H1 (cell line): Measurements from ENCODE around the gene TEF. TPM values are rescaled to one million over a fixed set of nuclear protein-coding genes. Genes with fewer than 3 reads are reported as not detected.

Experiments
- CTCF ChIA-PET: fragments of 300-600 bp; sonication (Branson Sonifier 250); formaldehyde crosslinking; loops from one replicate; lab custom pipeline; 2021; ENCODE audit not compliant: partially characterized antibody; lab: Charles Lee
- POLR2A ChIA-PET: fragments of 300-600 bp; sonication (Branson Sonifier 250); formaldehyde crosslinking; loops from one replicate; lab custom pipeline; 2021; ENCODE audit warnings: inconsistent platforms; ENCODE audit not compliant: partially characterized antibody; lab: Charles Lee
- DNase-seq, 2 experiments: peaks; one replicate each; pipeline versions ENCODE4 v3.0.0 to v3.0.0-alpha.2; 2010 to 2022; ENCODE audit warnings: low spot score in 2 of 2, low read depth in 1 of 2, mixed read lengths in 1 of 2
- FAIRE-seq: peaks from 2 replicates; lab custom pipeline; 2011; peaks lifted over from hg19 to GRCh38; lab: Jason Lieb, UNC
- H2AFZ ChIP-seq: 2 replicates; pipeline ENCODE4 v1.8.1; 2012; ENCODE audit warnings: low read length, inconsistent platforms
- H2AK5ac ChIP-seq: 2 replicates; pipeline ENCODE4 v1.6.1; 2013; ENCODE audit warnings: low read depth, low read length
- H2BK120ac ChIP-seq: replicated peaks from 2 replicates; pipeline ENCODE3; 2013; ENCODE audit warnings: low read depth, low read length, inconsistent platforms
- H2BK12ac ChIP-seq: 2 replicates; pipeline ENCODE4 v1.6.1; 2013; ENCODE audit warnings: low read depth, low read length
- H2BK15ac ChIP-seq: 2 replicates; pipeline ENCODE4 v1.6.1; 2013; ENCODE audit warnings: low read length
- H2BK20ac ChIP-seq: 2 replicates; pipeline ENCODE4 v1.6.1; 2013; ENCODE audit warnings: low read length
- H2BK5ac ChIP-seq: 2 replicates; pipeline ENCODE4 v1.6.1; 2013; ENCODE audit warnings: low read depth, low read length
- H3K14ac ChIP-seq: 2 replicates; pipeline ENCODE4 v1.6.1; 2013; ENCODE audit warnings: inconsistent platforms; ENCODE audit not compliant: insufficient read length
- H3K18ac ChIP-seq: 2 replicates; pipeline ENCODE4 v1.6.1; 2013; ENCODE audit warnings: low read length; ENCODE audit errors: extremely low read depth
- H3K23ac ChIP-seq: 2 replicates; pipeline ENCODE4 v1.6.1; 2013; ENCODE audit warnings: inconsistent platforms; ENCODE audit not compliant: insufficient read length
- H3K23me2 ChIP-seq: 2 replicates; pipeline ENCODE4 v1.6.1; 2013; ENCODE audit warnings: low read depth, low read length
- H3K27ac ChIP-seq: 2 replicates; pipeline ENCODE4 v1.6.1; 2011; ENCODE audit warnings: low read depth, low read length, inconsistent platforms
- H3K27me3 ChIP-seq, 4 experiments: replicated peaks in 1 of 4; 1 replicate in 1 of 4; 2 replicates in 3 of 4; pipeline versions ENCODE4 v1.6.1 to v1.8.1; 2011 to 2013; ENCODE audit warnings: low read length in 3 of 4, mild to moderate bottlenecking in 3 of 4, inconsistent platforms in 2 of 4, mixed read lengths in 2 of 4, moderate library complexity in 1 of 4; ENCODE audit not compliant: control insufficient read depth in 3 of 4, insufficient read depth in 3 of 4; ENCODE audit errors: extremely low read depth in 1 of 4
- H3K36me3 ChIP-seq, 4 experiments: 2 replicates each; pipeline versions ENCODE4 v1.6.1 to v1.8.1; 2011 to 2013; ENCODE audit warnings: mild to moderate bottlenecking in 4 of 4, low read length in 3 of 4, moderate library complexity in 2 of 4, control low read depth in 1 of 4, inconsistent platforms in 1 of 4; ENCODE audit not compliant: insufficient read depth in 4 of 4, control insufficient read depth in 2 of 4
- H3K4ac ChIP-seq: replicated peaks from 2 replicates; pipeline ENCODE3; 2013; ENCODE audit warnings: low read length, low read depth, mixed read lengths, inconsistent platforms; ENCODE audit not compliant: insufficient read length
- H3K4me1 ChIP-seq, 4 experiments: replicated peaks in 1 of 4; 1 replicate in 1 of 4; 2 replicates in 3 of 4; pipeline versions ENCODE4 v1.6.1 to v1.8.1; 2011 to 2013; ENCODE audit warnings: low read length in 3 of 4, inconsistent platforms in 2 of 4, mixed read lengths in 1 of 4; ENCODE audit not compliant: insufficient read depth in 4 of 4, control insufficient read depth in 3 of 4
- H3K4me2 ChIP-seq, 2 experiments: 2 replicates each; pipeline versions ENCODE4 v1.6.1 to v1.8.1; 2011 to 2013; ENCODE audit warnings: low read depth in 2 of 2, low read length in 2 of 2, control low read depth in 1 of 2, inconsistent platforms in 1 of 2, mild to moderate bottlenecking in 1 of 2; ENCODE audit not compliant: insufficient read depth in 1 of 2
- H3K4me3 ChIP-seq, 4 experiments: fragments of 200-600, 300-600 bp in 1 of 4; sonication (generic), shearing (Covaris generic), sonication (Bioruptor Twin) in 1 of 4; 2 replicates each; pipeline versions ENCODE4 v1.5.1 to v1.8.1; 2011 to 2016; ENCODE audit warnings: low read length in 4 of 4, low read depth in 3 of 4, control low read depth in 2 of 4, inconsistent platforms in 2 of 4, mild to moderate bottlenecking in 2 of 4, mixed read lengths in 1 of 4, moderate library complexity in 1 of 4; ENCODE audit not compliant: insufficient read depth in 2 of 4; ENCODE audit errors: extremely low read depth in 1 of 4
- H3K56ac ChIP-seq: replicated peaks from 2 replicates; pipeline ENCODE3; 2013; ENCODE audit warnings: low read depth, mild to moderate bottlenecking, mixed read lengths, low read length, inconsistent platforms; ENCODE audit not compliant: insufficient read length
- H3K79me1 ChIP-seq: 2 replicates; pipeline ENCODE4 v1.6.1; 2013; ENCODE audit warnings: low read depth, low read length, control low read depth
- H3K79me2 ChIP-seq, 2 experiments: 2 replicates each; pipeline versions ENCODE4 v1.6.1 to v1.8.1; 2012 to 2013; ENCODE audit warnings: low read length in 2 of 2, mild to moderate bottlenecking in 2 of 2, inconsistent platforms in 1 of 2; ENCODE audit not compliant: insufficient read depth in 2 of 2, control insufficient read depth in 1 of 2
- H3K9ac ChIP-seq, 4 experiments: replicated peaks in 1 of 4; 1 replicate in 1 of 4; 2 replicates in 3 of 4; pipeline versions ENCODE4 v1.6.1 to v1.8.1; 2011 to 2013; ENCODE audit warnings: low read depth in 3 of 4, low read length in 3 of 4, control low read depth in 2 of 4, mild to moderate bottlenecking in 2 of 4, moderate library complexity in 2 of 4, inconsistent platforms in 1 of 4; ENCODE audit errors: extremely low read depth in 1 of 4
- H3K9me3 ChIP-seq, 2 experiments: 2 replicates each; pipeline versions ENCODE4 v1.6.1 to v1.8.1; 2012 to 2013; ENCODE audit warnings: mild to moderate bottlenecking in 2 of 2, moderate library complexity in 2 of 2, control low read depth in 1 of 2, inconsistent platforms in 1 of 2, low read depth in 1 of 2, low read length in 1 of 2, mixed read lengths in 1 of 2; ENCODE audit not compliant: insufficient read depth in 2 of 2
- H4K20me1 ChIP-seq, 2 experiments: replicated peaks in 1 of 2; 2 replicates each; pipeline versions ENCODE3 to v1.8.1; 2011 to 2013; ENCODE audit warnings: inconsistent platforms in 2 of 2, low read length in 2 of 2, mild to moderate bottlenecking in 1 of 2; ENCODE audit not compliant: insufficient read depth in 2 of 2, control insufficient read depth in 1 of 2
- H4K5ac ChIP-seq: 2 replicates; pipeline ENCODE4 v1.6.1; 2013; ENCODE audit warnings: low read length, low read depth, mixed read lengths, inconsistent platforms; ENCODE audit not compliant: insufficient read length
- H4K8ac ChIP-seq: 2 replicates; pipeline ENCODE4 v1.8.0; 2013; ENCODE audit warnings: mild to moderate bottlenecking, moderate library complexity, low read length, inconsistent platforms; ENCODE audit not compliant: insufficient read depth; ENCODE audit errors: extremely low read depth
- H4K91ac ChIP-seq: replicated peaks from 2 replicates; pipeline ENCODE3; 2013; ENCODE audit warnings: low read length, mixed read lengths, inconsistent platforms; ENCODE audit not compliant: insufficient read length
- ATF2 ChIP-seq: IDR thresholded peaks from 2 replicates; pipeline ENCODE4 v1.6.1; 2012; ENCODE audit warnings: low read length, inconsistent platforms
- CEBPB ChIP-seq: IDR thresholded peaks from 2 replicates; pipeline ENCODE4 v1.6.1; 2012; ENCODE audit warnings: low read depth, low read length
- CHD2 ChIP-seq: IDR thresholded peaks from 2 replicates; pipeline ENCODE4 v1.6.1; 2012; ENCODE audit warnings: low read length, improper control_type of control experiment
- CTBP2 ChIP-seq: IDR thresholded peaks from 2 replicates; pipeline ENCODE4 v1.7.0; 2011; ENCODE audit warnings: borderline replicate concordance, mild to moderate bottlenecking, moderate library complexity, mixed read lengths, low read length; ENCODE audit not compliant: insufficient read depth, insufficient read length
- FOSL1 ChIP-seq: IDR thresholded peaks from 2 replicates; pipeline ENCODE4 v1.6.1; 2011; ENCODE audit warnings: mild to moderate bottlenecking, low read depth, low read length, moderate library complexity; ENCODE audit not compliant: insufficient read depth
- GABPA ChIP-seq: IDR thresholded peaks from 2 replicates; pipeline ENCODE4 v1.6.1; 2011; ENCODE audit warnings: mild to moderate bottlenecking, low read length, moderate library complexity, borderline replicate concordance; ENCODE audit not compliant: insufficient read depth
- KDM1A ChIP-seq: fragments of 200-600, 300-600 bp; sonication (generic); IDR thresholded peaks from 2 replicates; pipeline ENCODE4 v1.7.1; 2016; ENCODE audit warnings: mild to moderate bottlenecking, low read length, borderline replicate concordance
- RNF2 ChIP-seq: fragments of 200-900, 300-1000 bp; sonication (generic); IDR thresholded peaks from 2 replicates; pipeline ENCODE4 v1.7.1; 2016; ENCODE audit warnings: borderline replicate concordance, low read depth, mild to moderate bottlenecking, antibody characterized with exemption, low read length; ENCODE audit not compliant: poor library complexity, severe bottlenecking; ENCODE audit errors: missing control alignments
- TEAD4 ChIP-seq: IDR thresholded peaks from 2 replicates; pipeline ENCODE4 v1.6.1; 2012; ENCODE audit warnings: low read depth, low read length, inconsistent platforms, mixed read lengths
- WGBS, 2 experiments: shearing (Covaris generic) in 1 of 2; methylation state at CpG; one replicate each; pipeline versions ENCODE4 v1.1.6 to v1.1.7; 2013 to 2015; ENCODE audit warnings: low lambda C conversion rate in 2 of 2, mixed read lengths in 2 of 2, inconsistent platforms in 1 of 2, low coverage in 1 of 2, missing lambda C conversion rate in 1 of 2; ENCODE audit not compliant: insufficient replicate concordance in 2 of 2, insufficient coverage in 1 of 2, insufficient read length in 1 of 2; ENCODE audit errors: extremely low coverage in 1 of 2, missing lambda C conversion rate in 1 of 2; 5-methylcytosine and 5-hydroxymethylcytosine counted together
- polyA plus RNA-seq, 7 experiments: library from polyadenylated mRNA; depleted of rRNA in 3 of 7; stranded (reverse) in 5 of 7; unstranded in 2 of 7; fragments of >200 nt in 5 of 7; fragments of 200-250 nt in 2 of 7; gene quantifications; 1 replicate in 5 of 7; 2 replicates in 1 of 7; 4 replicates in 1 of 7; pipeline versions ENCODE4 v1.2.1 to v1.2.3, GENCODE V29; 2011 to 2013; ENCODE audit warnings: missing spikeins in 2 of 7, mixed read lengths in 2 of 7
- total RNA-seq: library from RNA; stranded (reverse); fragmentation: NEBNext Ultra II Directional; extraction: Animal tissue kit (Norgen Biotek cat#: 25700); gene quantifications from 2 replicates; pipeline ENCODE4 v1.2.1, GENCODE V29; 2021

The TEF gene
- total and polyA plus RNA-seq, 2 of the 8 experiments (the other 6 are each of a cell fraction or from before 2014, with no cell fraction given): 7.4 to 9.0 TPM

- Histone ChIP-seq H3K79me1 (no peaks in the 10 kb centered on the region; the same call in 1 of the 2 replicates), H3K23me2 (peaks cover 3% of the 10 kb centered on the region; the same call in 1 of the 2 replicates), H3K4me2 (no peak overlapping the region), H3K9ac (no peak overlapping the region), H3K27ac (no peak overlapping the region), H2BK20ac (no peak overlapping the region), H2BK120ac (no peak overlapping the region), H3K56ac (no peak overlapping the region), H4K91ac (no peak overlapping the region), H3K36me3 (peaks cover 0 to 10% (median 6%) of the 10 kb centered on the region in 4 experiments; a peak in 6 of 8 replicates), H3K9me3 (no peaks in the 10 kb centered on the region), H2BK15ac (no peak overlapping the region), H3K23ac (no peak overlapping the region), H3K4me1 (peaks cover 0 to 7% (median 1%) of the 10 kb centered on the region in 4 experiments; a peak in 3 of 7 replicates), H4K20me1 (peaks cover 3 to 5% of the 10 kb centered on the region in 2 experiments), H3K79me2 (no peaks in the 10 kb centered on the region; a peak in 1 of 4 replicates), H3K4ac (no peak overlapping the region), H3K4me3 (no peak overlapping the region), H3K14ac (no peak overlapping the region), H3K27me3 (no peaks in the 10 kb centered on the region), H2AK5ac (no peak overlapping the region), H2BK12ac (no peak overlapping the region), H2BK5ac (no peak overlapping the region), H2AFZ (no peak overlapping the region), H4K5ac (no peak overlapping the region), H3K18ac (no peak overlapping the region), H4K8ac (no peak overlapping the region)
- CTCF ChIA-PET: interaction anchor here (0.7 to 1.5 kb wide), 2 partner anchors 24 to 75 kb away, joined by 3 to 5 read pairs; no protein-coding TSS in a partner anchor
- POLR2A ChIA-PET: interaction anchor here (0.6 to 1.5 kb wide), 5 partner anchors 9 to 59 kb away, joined by 3 to 5 read pairs (median 3); partner anchors contain the start of gene TOB2
- no peak for FAIRE-seq
- WGBS, 2 experiments: 93% methylated on average over 7 of the region's 7 CpGs; no CpG with 5 or more reads in 1 of the 2 experiments
- DNase-seq: no peak
- TF ChIP-seq CHD2 (no peak), CEBPB (no peak), ATF2 (no peak), RNF2 (no peak), CTBP2 (no peak), KDM1A (no peak), TEAD4 (no peak), GABPA (no peak), FOSL1 (no peak)
Observed at GRCh38 chr22:41387341-41387740, 5.6 kb downstream of the TEF start.
